Measurements from ENCODE around the gene CREB3L1. TPM values are rescaled to one million over a fixed set of nuclear protein-coding genes. Genes with fewer than 3 reads are reported as not detected.
A peak's percentile ranks its signal among the peaks of the same experiment; 100 is the strongest.

CREB3L1 gene
- total RNA-seq, 1 experiment from 2014 or later: 1.1 TPM

DNA sequence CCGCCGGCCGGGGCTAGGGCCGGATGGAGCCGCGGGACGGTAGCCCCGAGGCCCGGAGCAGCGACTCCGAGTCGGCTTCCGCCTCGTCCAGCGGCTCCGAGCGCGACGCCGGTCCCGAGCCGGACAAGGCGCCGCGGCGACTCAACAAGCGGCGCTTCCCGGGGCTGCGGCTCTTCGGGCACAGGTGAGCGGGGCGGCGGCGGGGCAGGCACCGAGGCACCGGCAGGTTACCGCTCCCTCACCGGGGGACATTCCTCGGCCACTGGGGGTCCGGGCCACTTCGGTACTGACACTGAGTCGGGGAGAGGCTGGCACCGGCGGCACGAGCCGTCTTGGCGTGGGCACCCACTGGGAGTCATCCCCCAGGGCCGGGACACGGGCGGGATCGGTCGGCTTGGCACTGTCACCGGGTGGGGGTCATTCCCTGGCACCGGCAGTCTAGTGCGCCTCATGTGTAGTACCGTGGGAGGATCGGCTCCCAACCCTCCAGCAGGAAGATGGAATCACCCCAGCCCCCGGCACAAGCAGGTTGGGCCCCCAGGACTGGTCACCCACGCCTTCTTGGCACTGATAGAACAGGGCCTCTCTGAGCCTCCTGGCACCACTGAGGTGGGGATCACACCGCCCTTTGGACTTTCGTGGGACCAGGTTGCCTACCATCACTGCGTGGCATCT, 70.3 kb downstream of the CREB3L1 start:
- H3K79me2 ChIP-seq (ENCODE audit: low read length): peaks cover 49% of the 10 kb centered on the region
- POLR2A ChIA-PET (ENCODE audit: unreplicated experiment): no interaction called here
- peak; percentile 30 for ATAC-seq

DNA sequence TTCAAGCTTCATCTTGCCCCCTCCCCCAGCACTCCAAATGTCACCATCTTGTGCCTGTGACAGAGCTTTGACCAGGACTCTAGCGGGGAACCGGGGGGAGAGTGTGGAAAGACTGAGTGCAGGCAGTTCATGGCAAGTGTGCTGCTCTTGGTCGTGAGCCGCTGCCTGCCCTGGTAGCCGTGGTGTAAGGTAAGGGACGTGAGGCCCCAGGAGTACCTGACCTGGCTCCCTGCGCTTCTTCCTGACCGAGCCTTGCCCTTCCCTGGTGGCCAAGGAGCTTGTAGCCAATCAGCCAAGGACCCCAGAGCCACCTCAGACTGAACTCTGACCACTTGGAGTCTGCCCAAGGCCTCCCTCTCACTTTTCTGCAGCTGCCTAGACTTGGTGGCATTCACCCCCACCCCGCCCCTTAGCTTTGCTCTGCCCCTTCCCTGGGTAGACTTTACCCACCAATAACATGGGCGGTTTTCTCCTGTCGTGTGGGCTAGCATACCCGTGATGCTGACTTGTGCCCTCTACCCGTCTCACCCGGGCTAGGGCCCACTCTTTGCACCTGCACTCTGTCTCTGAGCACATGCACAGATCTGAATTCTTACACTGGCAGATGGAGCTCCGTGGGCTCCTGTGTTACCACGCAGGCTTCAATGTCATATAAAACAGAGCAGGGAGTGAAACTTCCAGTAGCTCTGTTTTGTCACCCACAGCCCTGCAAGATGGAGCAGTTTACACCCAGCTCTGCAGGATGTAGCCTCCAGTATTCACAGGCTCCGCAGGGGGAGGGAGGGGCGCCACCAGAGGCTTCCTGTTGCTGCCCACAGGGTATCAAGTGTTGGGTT, 71.3 kb downstream of the CREB3L1 start:
- no TSS peak for BruUV-seq (replicated peaks)
- Histone ChIP-seq H3K79me2 (ENCODE audit: low read length) (peaks cover 60% of the 10 kb centered on the region), H3K4me3 (ENCODE audit: low read length) (peak overlapping the region; percentile 81), H3K9me2 (replicated peaks; ENCODE audit: low read length) (no peaks in the 10 kb centered on the region), H3K4me2 (ENCODE audit: low read length) (peak overlapping the region; percentile 99), H2AFZ (ENCODE audit: low read length) (no peak overlapping the region), H3K9ac (ENCODE audit: low read length) (peak overlapping the region; percentile 86), H3K27me3 (ENCODE audit: low read length) (no peaks in the 10 kb centered on the region), H3F3A (ENCODE audit: low read length, unreplicated experiment) (no peaks in the 10 kb centered on the region), H3K4me1 (ENCODE audit: insufficient read depth, low read length) (peaks cover 12% of the 10 kb centered on the region), H3K9me3 (ENCODE audit: low read length) (no peaks in the 10 kb centered on the region), H3K36me3 (ENCODE audit: low read depth, low read length) (no peaks in the 10 kb centered on the region; the same call in 1 of the 2 replicates), H4K20me1 (ENCODE audit: low read length) (no peaks in the 10 kb centered on the region), H3K27ac (ENCODE audit: low read length) (no peak overlapping the region)
- TF ChIP-seq EZH2 (IDR thresholded peaks at IDR 0.05; ENCODE audit: low read length, unreplicated experiment) (no peak), EZH2phosphoT487 (IDR thresholded peaks at IDR 0.05; ENCODE audit: borderline replicate concordance, low read length) (no peak)
- TF ChIP-seq, protein P1, sequence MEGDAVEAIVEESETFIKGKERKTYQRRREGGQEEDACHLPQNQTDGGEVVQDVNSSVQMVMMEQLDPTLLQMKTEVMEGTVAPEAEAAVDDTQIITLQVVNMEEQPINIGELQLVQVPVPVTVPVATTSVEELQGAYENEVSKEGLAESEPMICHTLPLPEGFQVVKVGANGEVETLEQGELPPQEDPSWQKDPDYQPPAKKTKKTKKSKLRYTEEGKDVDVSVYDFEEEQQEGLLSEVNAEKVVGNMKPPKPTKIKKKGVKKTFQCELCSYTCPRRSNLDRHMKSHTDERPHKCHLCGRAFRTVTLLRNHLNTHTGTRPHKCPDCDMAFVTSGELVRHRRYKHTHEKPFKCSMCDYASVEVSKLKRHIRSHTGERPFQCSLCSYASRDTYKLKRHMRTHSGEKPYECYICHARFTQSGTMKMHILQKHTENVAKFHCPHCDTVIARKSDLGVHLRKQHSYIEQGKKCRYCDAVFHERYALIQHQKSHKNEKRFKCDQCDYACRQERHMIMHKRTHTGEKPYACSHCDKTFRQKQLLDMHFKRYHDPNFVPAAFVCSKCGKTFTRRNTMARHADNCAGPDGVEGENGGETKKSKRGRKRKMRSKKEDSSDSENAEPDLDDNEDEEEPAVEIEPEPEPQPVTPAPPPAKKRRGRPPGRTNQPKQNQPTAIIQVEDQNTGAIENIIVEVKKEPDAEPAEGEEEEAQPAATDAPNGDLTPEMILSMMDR (conservative IDR thresholded peaks at IDR 0.05; ENCODE audit: low read depth, low read length): no peak
- intact Hi-C loops (cut with micrococcal nuclease): loop anchor here (2.0 kb wide), 1 partner anchor 14 kb away; no protein-coding TSS in a partner anchor
- no peak for DNase-seq
- CTCF ChIA-PET: no interaction called here
- ATAC-seq: 0 out of 2 replicates have a peak, but pooled peaks have one; percentile 3
- POLR2A ChIA-PET (ENCODE audit: unreplicated experiment): no interaction called here

More for the DNA sequence above, 70.3 kb downstream of the CREB3L1 start:
- H3K27me3 ChIP-seq (ENCODE audit: low read length): no peaks in the 10 kb centered on the region
- BruUV-seq (replicated peaks): no TSS peak
- H3K4me1 ChIP-seq (ENCODE audit: insufficient read depth, low read length): peaks cover 12% of the 10 kb centered on the region
- peak overlapping the region; percentile 81 for H3K4me3 ChIP-seq (ENCODE audit: low read length)
- H4K20me1 ChIP-seq (ENCODE audit: low read length): no peaks in the 10 kb centered on the region
- no peak overlapping the region for H3K27ac ChIP-seq (ENCODE audit: low read length)
- no peak for TF ChIP-seq EZH2 (IDR thresholded peaks at IDR 0.05; ENCODE audit: low read length, unreplicated experiment)
- no peak for TF ChIP-seq EZH2phosphoT487 (IDR thresholded peaks at IDR 0.05; ENCODE audit: borderline replicate concordance, low read length)
- TF ChIP-seq, protein P1 (conservative IDR thresholded peaks at IDR 0.05; ENCODE audit: low read depth, low read length): no peak
- H2AFZ ChIP-seq (ENCODE audit: low read length): peak overlapping the region; percentile 64
- peak overlapping the region; percentile 86 for H3K9ac ChIP-seq (ENCODE audit: low read length)
- H3K36me3 ChIP-seq (ENCODE audit: low read depth, low read length): no peaks in the 10 kb centered on the region; the same call in 1 of the 2 replicates
- intact Hi-C loops (cut with micrococcal nuclease): loop anchor here (2.0 kb wide), 1 partner anchor 15 kb away; no protein-coding TSS in a partner anchor
- H3K4me2 ChIP-seq (ENCODE audit: low read length): peak overlapping the region; percentile 99
- H3K9me3 ChIP-seq (ENCODE audit: low read length): no peaks in the 10 kb centered on the region
- H3F3A ChIP-seq (ENCODE audit: low read length, unreplicated experiment): no peaks in the 10 kb centered on the region
- H3K9me2 ChIP-seq (replicated peaks; ENCODE audit: low read length): no peaks in the 10 kb centered on the region
- DNase-seq: no peak
- CTCF ChIA-PET: no interaction called here
